HL-60/S4 (cell line): Measurements from ENCODE around the gene CXCL16.
"Not testable (repeated sequence)": the region's sequence is repeated elsewhere in the genome, so short reads cannot be mapped to it uniquely, and the experiment has no call there.

Experiments used
- in situ Hi-C: fragments of 300-500 bp; cut with MboI; formaldehyde crosslinking; loops from 2 replicates; pipeline ENCODE4 v1.14.3; 2022; ENCODE audit warnings: low sequenced_read_pairs

Gene CXCL16

GRCh38 chr17:4701116-4701515 is 38.6 kb downstream of the CXCL16 start:
- in situ Hi-C loops, result no loop called here

GRCh38 chr17:4699401-4700056 is 40.2 kb downstream of the CXCL16 start:
- in situ Hi-C loops, result not testable (repeated sequence)

GRCh38 chr17:4696437-4696805 is 43.3 kb downstream of the CXCL16 start:
- in situ Hi-C loops, result no loop called here

- in situ Hi-C loops, result no loop called here
These were observed 46.3 kb downstream of the CXCL16 start for GRCh38 chr17:4693416-4693815.

- in situ Hi-C loops, result no loop called here
These were observed 48.0 kb downstream of the CXCL16 start for GRCh38 chr17:4691686-4692085.

GRCh38 chr17:4690745-4691144 is 49.0 kb downstream of the CXCL16 start:
- in situ Hi-C loops, result no loop called here

- in situ Hi-C loops, result not testable (repeated sequence)
These were observed 49.9 kb downstream of the CXCL16 start for GRCh38 chr17:4689872-4690271.

- in situ Hi-C loops, result not testable (repeated sequence)
These were observed 56.0 kb downstream of the CXCL16 start for GRCh38 chr17:4683739-4684138.
